GM12878 (cell line): Measurements from ENCODE around the gene ZBTB37. TPM values are rescaled to one million over a fixed set of nuclear protein-coding genes. Genes with fewer than 3 reads are reported as not detected.

Source experiments
- ATAC-seq: fragments of 200-7000 bp; cut with Tn5 transposase; 3 replicates; pipeline ENCODE4 v1.9.1; 2020; ENCODE audit warnings: mild to moderate bottlenecking, moderate library complexity
- BruUV-seq: library from RNA; stranded (reverse); fragments of 400-500 nt; replicated peaks from 2 replicates; lab custom pipeline; 2021; lab: Mats Ljungman, UMichigan
- CTCF ChIA-PET: fragments of 300-600 bp; sonication (Branson Sonifier 250); formaldehyde crosslinking; extraction: SDS; loops from one replicate; lab custom pipeline; 2021; ENCODE audit warnings: inconsistent platforms; lab: Yijun Ruan, JAX
- POLR2A ChIA-PET: fragments of 350-600 bp; formaldehyde crosslinking; extraction: SDS; loops from one replicate; lab custom pipeline; 2021; ENCODE audit warnings: inconsistent platforms; lab: Charles Lee
- RAD21 ChIA-PET: fragments of 300-600 bp; sonication (Branson Sonifier 250); formaldehyde crosslinking; loops from one replicate; lab custom pipeline; 2023; ENCODE audit warnings: antibody characterized with exemption; ENCODE audit not compliant: unreplicated experiment; lab: Charles Lee
- SMC1A ChIA-PET: fragments of 300-600 bp; sonication (Branson Sonifier 250); formaldehyde crosslinking; loops from one replicate; lab custom pipeline; 2023; ENCODE audit not compliant: unreplicated experiment, uncharacterized antibody; lab: Charles Lee
- DNase-seq: peaks from one replicate; pipeline ENCODE4 v3.0.0-alpha.2; 2011; ENCODE audit warnings: low read depth, low spot score
- FAIRE-seq: peaks from 3 replicates; lab custom pipeline; 2011; peaks lifted over from hg19 to GRCh38; lab: Jason Lieb, UNC
- H2AFZ ChIP-seq: 2 replicates; pipeline ENCODE4 v1.6.0; 2011; ENCODE audit warnings: low read depth, low read length, control low read depth; ENCODE audit not compliant: control insufficient read depth
- H3K27ac ChIP-seq: 2 replicates; pipeline ENCODE4 v1.5.1; 2011; ENCODE audit warnings: control low read depth; ENCODE audit not compliant: control insufficient read depth, insufficient read depth
- H3K27me3 ChIP-seq, 2 experiments: replicated peaks in 1 of 2; 2 replicates each; pipeline versions ENCODE4 v1.6.0 to v1.6.1; 2011; ENCODE audit warnings: low read length in 1 of 2; ENCODE audit not compliant: control insufficient read depth in 2 of 2, insufficient read depth in 2 of 2
- H3K36me3 ChIP-seq, 2 experiments: 2 replicates each; pipeline ENCODE4 v1.5.1; 2011; ENCODE audit warnings: low read length in 1 of 2; ENCODE audit not compliant: control insufficient read depth in 2 of 2, insufficient read depth in 2 of 2
- H3K4me1 ChIP-seq: 2 replicates; pipeline ENCODE4 v1.6.1; 2011; ENCODE audit warnings: mild to moderate bottlenecking, low read length, moderate library complexity, mixed read lengths; ENCODE audit not compliant: control insufficient read depth, insufficient read depth
- H3K4me2 ChIP-seq: 2 replicates; pipeline ENCODE4 v1.6.0; 2011; ENCODE audit warnings: control low read depth; ENCODE audit not compliant: control insufficient read depth, insufficient read depth
- H3K4me3 ChIP-seq: fragments of 200-600 bp; sonication (generic); 2 replicates; pipeline ENCODE4 v1.5.1; 2016
- H3K79me2 ChIP-seq: 2 replicates; pipeline ENCODE4 v1.6.0; 2011; ENCODE audit warnings: low read length; ENCODE audit not compliant: control insufficient read depth, insufficient read depth
- H3K9ac ChIP-seq: 2 replicates; pipeline ENCODE4 v1.8.0; 2011; ENCODE audit warnings: low read length, control low read depth, mixed read lengths; ENCODE audit not compliant: control insufficient read depth, insufficient read depth
- H3K9me3 ChIP-seq: replicated peaks from 3 replicates; pipeline ENCODE4 v1.5.1; 2011; ENCODE audit warnings: mild to moderate bottlenecking, low read length; ENCODE audit not compliant: control insufficient read depth, insufficient read depth
- H4K20me1 ChIP-seq: 2 replicates; pipeline ENCODE4 v1.6.0; 2011; ENCODE audit not compliant: control insufficient read depth, insufficient read depth
- EGR1 ChIP-seq, 2 experiments: IDR thresholded peaks; 1 replicate in 1 of 2; 2 replicates in 1 of 2; pipeline ENCODE4 v1.6.1; 2011 to 2012; ENCODE audit warnings: low read depth in 2 of 2, low read length in 2 of 2, borderline replicate concordance in 1 of 2, mild to moderate bottlenecking in 1 of 2, moderate library complexity in 1 of 2
- FOXK2 ChIP-seq: fragments of 450-650 bp; IDR thresholded peaks from 2 replicates; pipeline ENCODE4 v1.6.1; 2017; ENCODE audit warnings: mild to moderate bottlenecking, moderate library complexity
- IKZF1 ChIP-seq: fragments of 450-650 bp; conservative IDR thresholded peaks from 2 replicates; pipeline ENCODE4 v1.6.1; 2017; ENCODE audit warnings: antibody characterized with exemption, mild to moderate bottlenecking
- MXI1 ChIP-seq: fragments of 150-350 bp; IDR thresholded peaks from 2 replicates; pipeline ENCODE4 v1.6.1; 2011; ENCODE audit warnings: low read depth, mild to moderate bottlenecking, inconsistent platforms, low read length, improper control_type of control experiment
- SREBF2 ChIP-seq: IDR thresholded peaks from 2 replicates; pipeline ENCODE4 v1.6.1; 2012; ENCODE audit warnings: mild to moderate bottlenecking, low read length
- ZNF24 ChIP-seq: fragments of 450-650 bp; IDR thresholded peaks from 2 replicates; pipeline ENCODE4 v1.6.1; 2017; ENCODE audit warnings: antibody characterized with exemption, mild to moderate bottlenecking
- WGBS: methylation state at CpG from one replicate; pipeline ENCODE4 v1.1.6; 2016; ENCODE audit warnings: low lambda C conversion rate; ENCODE audit not compliant: insufficient replicate concordance, insufficient coverage; ENCODE audit errors: missing lambda C conversion rate; 5-methylcytosine and 5-hydroxymethylcytosine counted together
- in situ Hi-C: fragments of 300-500 bp; cut with MboI; formaldehyde crosslinking; loops from 9 replicates; pipeline ENCODE4 v1.14.3; 2018; ENCODE audit warnings: mixed read lengths
- intact Hi-C: fragments of 100-400 bp; cut with micrococcal nuclease; formaldehyde crosslinking; loops from one replicate; pipeline ENCODE4 v1.14.2; 2022; ENCODE audit not compliant: unreplicated experiment
- polyA plus RNA-seq, 11 experiments: library from polyadenylated mRNA; depleted of rRNA in 4 of 11; unstranded in 6 of 11; stranded (reverse) in 5 of 11; fragments of >200 nt; fragmentation: Nextera tagmentation in 4 of 11; fragmentation: Illumina TruSeq in 1 of 11; extraction: Ambion mirVana in 4 of 11; extraction: Trizol in 1 of 11; gene quantifications; 1 replicate in 1 of 11; 2 replicates in 10 of 11; pipeline versions ENCODE4 v1.2.1 to v1.2.3, GENCODE V29; 2011 to 2016; ENCODE audit warnings: inconsistent platforms in 2 of 11, missing spikeins in 2 of 11, low read depth in 1 of 11
- total RNA-seq, 4 experiments: library from RNA; depleted of rRNA in 3 of 4; stranded (reverse); fragments of >200 nt in 3 of 4; fragmentation: Illumina TruSeq in 1 of 4; extraction: Trizol in 1 of 4; gene quantifications; 2 replicates each; pipeline versions ENCODE4 v1.2.1 to v1.2.3, GENCODE V29; 2013 to 2021
- TF ChIP-seq, protein P1 (sequence below): IDR thresholded peaks from 2 replicates; pipeline ENCODE4 v1.6.1; 2012; ENCODE audit warnings: low read depth, low read length, improper control_type of control experiment

The ZBTB37 gene
- total and polyA plus RNA-seq, 10 of the 15 experiments (the other 5 are each of a cell fraction or from before 2014, with no cell fraction given): 0.16 to 5.7 (median 1.9) TPM

DNA sequence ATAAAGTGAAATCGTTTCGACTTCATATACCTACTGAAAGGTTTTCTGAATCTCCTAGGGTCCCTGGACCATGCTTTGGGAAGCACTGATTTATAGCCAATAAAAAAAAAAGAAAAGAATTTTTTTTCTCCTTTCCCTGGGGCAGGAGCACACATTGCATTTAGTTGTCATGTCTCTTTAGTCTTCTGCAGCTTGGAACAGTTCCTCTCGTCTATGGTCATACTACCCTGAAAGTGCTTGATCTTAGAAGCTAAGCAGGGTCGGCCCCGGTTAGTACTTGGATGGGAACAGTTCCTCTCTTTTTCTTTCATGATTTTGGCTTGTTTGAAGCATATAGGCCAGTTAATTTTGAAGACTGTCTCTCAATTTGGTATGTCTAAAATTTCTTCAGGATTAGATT, 52.7 kb downstream of the ZBTB37 start:
- Histone ChIP-seq H3K9ac (no peak overlapping the region), H3K9me3 (no peaks in the 10 kb centered on the region), H3K4me2 (no peak overlapping the region), H3K4me3 (no peak overlapping the region), H3K27ac (no peak overlapping the region), H4K20me1 (no peaks in the 10 kb centered on the region), H3K36me3 (no peaks in the 10 kb centered on the region), H3K27me3 (peaks cover 0 to 1% of the 10 kb centered on the region in 2 experiments; a peak in 1 of 4 replicates), H3K79me2 (no peaks in the 10 kb centered on the region), H3K4me1 (no peaks in the 10 kb centered on the region), H2AFZ (no peak overlapping the region)
- CTCF ChIA-PET: interaction anchor here (1.1 kb wide), 1 partner anchor 14 kb away, joined by 3 read pairs; no protein-coding TSS in a partner anchor
- RAD21 ChIA-PET: no interaction called here
- in situ Hi-C loops (no loop called here), intact Hi-C loops (loop anchor here (10.0 kb wide), 1 partner anchor 496 kb away; no protein-coding TSS in a partner anchor)
- no TSS peak for BruUV-seq
- no peak for FAIRE-seq
- POLR2A ChIA-PET: no interaction called here
- WGBS: 66% methylated on average over 5 of the region's 5 CpGs
- SMC1A ChIA-PET: no interaction called here
- DNase-seq: no peak
- TF ChIP-seq ZNF24: peak; percentile 42; the same call in 1 of the 2 replicates
- no peak for TF ChIP-seq IKZF1
- TF ChIP-seq, protein P1, sequence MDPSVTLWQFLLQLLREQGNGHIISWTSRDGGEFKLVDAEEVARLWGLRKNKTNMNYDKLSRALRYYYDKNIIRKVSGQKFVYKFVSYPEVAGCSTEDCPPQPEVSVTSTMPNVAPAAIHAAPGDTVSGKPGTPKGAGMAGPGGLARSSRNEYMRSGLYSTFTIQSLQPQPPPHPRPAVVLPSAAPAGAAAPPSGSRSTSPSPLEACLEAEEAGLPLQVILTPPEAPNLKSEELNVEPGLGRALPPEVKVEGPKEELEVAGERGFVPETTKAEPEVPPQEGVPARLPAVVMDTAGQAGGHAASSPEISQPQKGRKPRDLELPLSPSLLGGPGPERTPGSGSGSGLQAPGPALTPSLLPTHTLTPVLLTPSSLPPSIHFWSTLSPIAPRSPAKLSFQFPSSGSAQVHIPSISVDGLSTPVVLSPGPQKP: no peak
- TF ChIP-seq FOXK2: no peak
- TF ChIP-seq MXI1: no peak
- TF ChIP-seq EGR1 (IDR thresholded peaks at IDR 0.05; ENCODE audit: borderline replicate concordance in 1 of 2, low read depth in 2 of 2, low read length in 2 of 2): no peak
- peak; percentile 72 for TF ChIP-seq SREBF2
- no peak for ATAC-seq
